Breast epithelium (tissue), 3 donors: ENCODE measurements around the gene BAIAP2L2.

ENCODE experiments used
- CTCF ChIP-seq, 3 donors: fragments of 450-650 bp; IDR thresholded peaks; one replicate each; pipeline ENCODE4 v1.5.1; 2016 to 2017; ENCODE audit warnings: antibody characterized with exemption in 3 of 3, mild to moderate bottlenecking in 3 of 3, moderate library complexity in 3 of 3
- POLR2A ChIP-seq: fragments of 450-650 bp; IDR thresholded peaks from one replicate; pipeline ENCODE4 v1.6.1; 2016; ENCODE audit warnings: antibody characterized with exemption, mild to moderate bottlenecking, moderate library complexity

GRCh38 chr22:38103641-38104040 is 6.8 kb downstream of the BAIAP2L2 start:
- TF ChIP-seq CTCF (IDR thresholded peaks at IDR 0.05) (no peak), POLR2A (no peak)
